ENCODE results near the gene RASGEF1C. TPM values are rescaled to one million over a fixed set of nuclear protein-coding genes. Genes with fewer than 3 reads are reported as not detected.

The RASGEF1C gene
- total RNA-seq, 2 donors from 2014 or later = not detected

DNA sequence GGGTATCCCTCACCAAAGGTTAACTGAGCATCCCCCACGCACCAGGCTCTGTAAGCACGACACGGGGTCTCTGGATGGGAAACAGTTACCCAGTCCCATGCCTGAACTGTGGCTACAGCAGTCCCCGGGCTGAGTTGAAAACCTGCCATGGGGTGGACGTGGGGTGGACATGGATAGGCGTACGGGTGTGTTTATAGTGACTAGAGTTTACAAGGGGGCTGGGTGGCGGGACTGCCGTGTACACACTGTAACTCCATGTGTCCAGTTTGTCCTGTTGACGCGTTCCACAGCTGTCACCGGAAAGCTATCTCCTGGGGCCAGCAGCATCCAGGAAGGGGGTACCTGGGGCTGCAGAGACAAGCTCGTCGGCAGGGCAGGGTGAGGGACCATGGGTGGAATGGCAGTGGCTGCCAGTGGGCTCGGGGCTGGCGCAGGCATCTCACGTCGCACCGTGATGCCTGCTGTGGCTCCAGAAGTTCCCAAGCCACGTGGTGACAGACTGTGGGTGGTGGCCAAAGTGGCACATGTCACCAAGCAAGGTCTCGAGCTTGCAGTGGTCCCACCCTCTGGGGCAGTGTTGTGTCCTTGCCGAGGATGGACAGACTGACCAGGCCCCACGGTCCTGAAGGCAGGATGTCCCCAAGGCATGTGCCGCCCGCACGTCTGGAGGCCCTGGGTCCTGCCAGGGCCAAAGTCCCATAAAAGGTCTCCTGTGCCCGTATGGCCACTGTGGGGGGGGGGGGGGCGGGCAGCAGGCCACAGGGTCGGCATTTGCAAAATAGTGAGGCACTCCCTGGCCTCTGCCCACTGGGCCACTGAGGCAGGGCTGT, 108.2 kb downstream of the RASGEF1C start:
- Histone ChIP-seq H3K36me3 (no peaks in the 10 kb centered on the region), H3K4me3 (no peak overlapping the region), H3K9me3 (no peaks in the 10 kb centered on the region), H3K27me3 (replicated peaks; ENCODE audit: insufficient read depth) (no peaks in the 10 kb centered on the region), H3K4me1 (ENCODE audit: control insufficient read depth in 1 of 2, low read depth in 2 of 2) (no peaks in the 10 kb centered on the region), H3K27ac (no peak overlapping the region)
- TF ChIP-seq, protein P1, sequence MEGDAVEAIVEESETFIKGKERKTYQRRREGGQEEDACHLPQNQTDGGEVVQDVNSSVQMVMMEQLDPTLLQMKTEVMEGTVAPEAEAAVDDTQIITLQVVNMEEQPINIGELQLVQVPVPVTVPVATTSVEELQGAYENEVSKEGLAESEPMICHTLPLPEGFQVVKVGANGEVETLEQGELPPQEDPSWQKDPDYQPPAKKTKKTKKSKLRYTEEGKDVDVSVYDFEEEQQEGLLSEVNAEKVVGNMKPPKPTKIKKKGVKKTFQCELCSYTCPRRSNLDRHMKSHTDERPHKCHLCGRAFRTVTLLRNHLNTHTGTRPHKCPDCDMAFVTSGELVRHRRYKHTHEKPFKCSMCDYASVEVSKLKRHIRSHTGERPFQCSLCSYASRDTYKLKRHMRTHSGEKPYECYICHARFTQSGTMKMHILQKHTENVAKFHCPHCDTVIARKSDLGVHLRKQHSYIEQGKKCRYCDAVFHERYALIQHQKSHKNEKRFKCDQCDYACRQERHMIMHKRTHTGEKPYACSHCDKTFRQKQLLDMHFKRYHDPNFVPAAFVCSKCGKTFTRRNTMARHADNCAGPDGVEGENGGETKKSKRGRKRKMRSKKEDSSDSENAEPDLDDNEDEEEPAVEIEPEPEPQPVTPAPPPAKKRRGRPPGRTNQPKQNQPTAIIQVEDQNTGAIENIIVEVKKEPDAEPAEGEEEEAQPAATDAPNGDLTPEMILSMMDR (IDR thresholded peaks at IDR 0.05) = no peak
- ATAC-seq (ENCODE audit: insufficient number of reproducible peaks, low FRiP score, low read depth) (no peak), DNase-seq (ENCODE audit: low spot score) (no peak)

DNA sequence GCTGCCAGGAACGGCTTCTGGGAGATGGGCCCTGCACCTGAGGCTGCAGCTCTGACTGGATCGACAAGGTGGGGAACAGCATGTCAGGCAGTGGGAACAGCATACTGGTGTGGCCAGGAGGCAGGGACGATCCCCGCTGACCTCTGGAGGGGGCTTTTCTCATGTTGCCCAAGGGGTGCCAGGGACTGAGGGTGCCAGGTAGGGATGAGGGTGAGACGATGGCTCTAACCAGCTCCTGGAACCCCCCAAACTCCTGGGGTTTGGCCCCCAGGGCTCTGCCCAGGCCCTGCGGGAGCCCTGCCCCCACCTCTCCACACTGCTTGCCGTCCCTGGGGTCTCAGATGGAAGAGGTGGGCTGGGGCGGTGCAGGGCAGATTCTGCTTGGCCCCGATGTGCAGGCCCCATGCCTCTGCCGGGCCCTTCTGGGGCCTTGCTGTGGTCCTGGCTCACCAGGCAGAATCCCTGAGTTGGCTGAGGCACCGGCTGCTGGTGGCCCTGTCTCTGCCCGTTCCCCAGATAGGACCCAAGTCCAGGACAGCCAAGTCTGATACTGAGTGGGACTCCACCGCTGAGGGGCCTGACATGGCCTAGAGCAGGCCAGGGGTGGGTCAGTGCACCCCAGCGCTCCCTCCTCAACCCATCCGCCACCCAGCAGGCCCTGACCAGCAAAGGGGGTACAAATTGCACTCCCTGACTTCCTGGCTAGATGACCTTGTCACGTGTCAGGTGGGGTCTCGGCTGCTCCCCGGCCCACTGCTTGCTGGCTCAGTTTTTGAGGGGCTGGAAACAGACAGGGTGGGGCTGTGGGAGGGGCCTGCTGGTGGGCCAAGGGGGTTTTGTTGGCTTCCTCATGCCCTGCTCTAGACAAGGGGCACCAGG, 109.0 kb downstream of the RASGEF1C start:
- ATAC-seq (ENCODE audit: insufficient number of reproducible peaks, low FRiP score, low read depth) (no peak), DNase-seq (ENCODE audit: low spot score) (no peak)
- Histone ChIP-seq H3K27me3 (replicated peaks; ENCODE audit: insufficient read depth) (no peaks in the 10 kb centered on the region), H3K27ac (no peak overlapping the region), H3K9me3 (no peaks in the 10 kb centered on the region), H3K36me3 (no peaks in the 10 kb centered on the region), H3K4me1 (ENCODE audit: control insufficient read depth in 1 of 2, low read depth in 2 of 2) (no peaks in the 10 kb centered on the region), H3K4me3 (no peak overlapping the region)
- TF ChIP-seq, protein P1 (IDR thresholded peaks at IDR 0.05) = no peak

DNA sequence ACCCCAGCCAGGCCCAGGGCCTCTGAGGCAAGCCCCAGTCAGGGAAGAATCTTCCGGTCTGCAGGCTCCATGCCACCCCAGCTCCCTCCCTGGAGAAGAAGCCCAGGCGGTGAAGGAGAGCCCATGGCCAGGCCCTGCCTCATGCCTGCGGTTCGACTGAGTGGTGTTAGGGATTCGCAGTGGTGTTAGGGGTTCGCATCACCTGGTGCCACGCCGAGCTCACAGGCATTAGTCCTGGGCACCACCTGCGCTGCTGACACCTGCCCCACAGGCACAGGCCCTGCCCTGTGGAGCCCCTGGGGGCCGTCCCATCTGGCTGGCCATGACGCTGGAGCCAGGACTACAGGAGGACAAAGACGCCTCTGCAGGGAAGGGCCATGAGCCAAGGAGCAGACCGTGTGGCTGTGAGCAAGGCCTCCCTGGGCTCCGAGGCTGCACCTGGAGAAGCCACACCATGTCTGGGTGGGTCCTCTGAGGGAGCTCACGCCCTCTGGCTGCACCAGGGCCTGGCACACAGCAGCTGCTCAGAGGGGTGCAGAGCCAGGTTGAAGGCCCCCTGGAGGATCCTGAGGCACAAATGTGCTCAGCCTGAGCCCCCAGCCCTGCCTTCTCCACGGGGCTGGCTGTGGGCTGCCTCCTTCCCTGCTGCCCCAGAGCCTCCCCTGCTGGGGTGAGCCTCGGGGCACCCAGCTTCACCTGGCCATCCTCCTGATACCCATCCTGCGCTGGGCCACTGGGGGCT, 109.8 kb downstream of the RASGEF1C start:
- DNase-seq (ENCODE audit: low spot score) (no peak), ATAC-seq (ENCODE audit: insufficient number of reproducible peaks, low FRiP score, low read depth) (no peak)
- H3K27me3 ChIP-seq (replicated peaks; ENCODE audit: insufficient read depth) = no peaks in the 10 kb centered on the region
- H3K36me3 ChIP-seq = no peaks in the 10 kb centered on the region
- TF ChIP-seq, protein P1 (IDR thresholded peaks at IDR 0.05) = no peak
- H3K4me3 ChIP-seq = no peak overlapping the region
- H3K9me3 ChIP-seq = no peaks in the 10 kb centered on the region
- H3K4me1 ChIP-seq (ENCODE audit: control insufficient read depth in 1 of 2, low read depth in 2 of 2) = no peaks in the 10 kb centered on the region
- no peak overlapping the region for H3K27ac ChIP-seq

DNA sequence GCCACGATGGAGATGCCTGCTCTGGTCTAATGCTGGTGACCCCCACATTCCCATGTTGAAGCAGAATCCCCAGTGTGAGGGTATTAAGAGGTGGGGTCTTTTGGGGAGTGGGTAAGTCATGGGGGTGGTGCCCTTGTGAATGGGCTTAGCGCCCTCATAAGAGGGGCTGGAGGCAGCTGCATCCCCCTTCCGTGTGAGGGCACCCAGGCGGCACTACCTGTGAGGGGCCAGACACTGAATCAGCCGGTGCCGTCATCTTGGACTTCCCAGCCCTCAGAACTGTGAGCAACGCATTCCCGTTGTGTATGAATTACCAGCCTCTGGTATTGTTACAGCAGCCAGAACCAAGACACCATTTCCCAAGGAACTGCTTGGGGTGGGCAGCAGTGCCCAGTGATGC, 110.5 kb downstream of the RASGEF1C start:
- Histone ChIP-seq H3K9me3 (no peaks in the 10 kb centered on the region), H3K4me3 (no peak overlapping the region), H3K36me3 (no peaks in the 10 kb centered on the region), H3K27ac (no peak overlapping the region), H3K27me3 (replicated peaks; ENCODE audit: insufficient read depth) (no peaks in the 10 kb centered on the region), H3K4me1 (ENCODE audit: control insufficient read depth in 1 of 2, low read depth in 2 of 2) (no peaks in the 10 kb centered on the region)
- TF ChIP-seq, protein P1 (IDR thresholded peaks at IDR 0.05) = no peak
- DNase-seq (ENCODE audit: low spot score) (no peak), ATAC-seq (ENCODE audit: insufficient number of reproducible peaks, low FRiP score, low read depth) (no peak)
